PC-3 (cell line): ENCODE results near the gene ABHD16A. TPM values are rescaled to one million over a fixed set of nuclear protein-coding genes. Genes with fewer than 3 reads are reported as not detected.

Source experiments
- ATAC-seq: fragments of 200-7000 bp; cut with Tn5 transposase; 2 replicates; pipeline ENCODE4 v1.9.1; 2020; ENCODE audit warnings: mild to moderate bottlenecking, moderate library complexity
- Bru-seq: library from RNA; stranded (reverse); fragments of 400-500 nt; gene quantifications from one replicate; lab custom pipeline; 2021; lab: Mats Ljungman, UMichigan
- BruChase-seq, 2 experiments: library from RNA; stranded (reverse); fragments of 400-500 nt; gene quantifications; one replicate each; lab custom pipeline; 2021; lab: Mats Ljungman, UMichigan
- BruUV-seq: library from RNA; stranded (reverse); fragments of 400-500 nt; replicated peaks from 2 replicates; lab custom pipeline; 2021; lab: Mats Ljungman, UMichigan
- CTCF ChIA-PET: fragments of 300-600 bp; sonication (Branson Sonifier 250); formaldehyde crosslinking; loops from one replicate; lab custom pipeline; 2022; ENCODE audit warnings: antibody characterized with exemption; lab: Charles Lee
- POLR2A ChIA-PET: fragments of 300-600 bp; sonication (Branson Sonifier 250); formaldehyde crosslinking; loops from one replicate; lab custom pipeline; 2022; ENCODE audit warnings: antibody characterized with exemption; ENCODE audit not compliant: unreplicated experiment; lab: Charles Lee
- DNase-seq: peaks from one replicate; pipeline ENCODE4 v3.0.0-alpha.2; 2015
- H2AFZ ChIP-seq: fragments of 300-600 bp; sonication (generic); 2 replicates; pipeline ENCODE4 v1.6.0; 2016; ENCODE audit warnings: antibody characterized with exemption, low read length
- H3F3A ChIP-seq: fragments of 300-600 bp; sonication (generic); one replicate; pipeline ENCODE4 v1.6.0; 2017; ENCODE audit warnings: antibody characterized with exemption, low read length, control low read depth, mild to moderate bottlenecking; ENCODE audit not compliant: unreplicated experiment
- H3K27ac ChIP-seq: fragments of 300-600 bp; sonication (generic); 2 replicates; pipeline ENCODE4 v1.5.1; 2016; ENCODE audit warnings: mild to moderate bottlenecking, low read length
- H3K27me3 ChIP-seq: fragments of 300-600 bp; sonication (generic); 2 replicates; pipeline ENCODE4 v1.6.1; 2016; ENCODE audit warnings: low read length, mixed read lengths
- H3K36me3 ChIP-seq: fragments of 300-600 bp; sonication (generic); 2 replicates; pipeline ENCODE4 v1.6.1; 2016; ENCODE audit warnings: low read depth, mixed run types, low read length, mixed read lengths
- H3K4me1 ChIP-seq: fragments of 300-600 bp; sonication (generic); 2 replicates; pipeline ENCODE4 v1.5.1; 2016; ENCODE audit warnings: low read length; ENCODE audit not compliant: insufficient read depth
- H3K4me2 ChIP-seq: fragments of 300-600 bp; sonication (generic); 2 replicates; pipeline ENCODE4 v1.6.0; 2016; ENCODE audit warnings: low read length
- H3K4me3 ChIP-seq: fragments of 300-600 bp; sonication (generic); 2 replicates; pipeline ENCODE4 v1.5.1; 2016; ENCODE audit warnings: mild to moderate bottlenecking, low read length, mixed read lengths
- H3K79me2 ChIP-seq: fragments of 300-600 bp; sonication (generic); 2 replicates; pipeline ENCODE4 v1.6.1; 2017; ENCODE audit warnings: low read length, mixed read lengths
- H3K9ac ChIP-seq: fragments of 300-600 bp; sonication (generic); 2 replicates; pipeline ENCODE4 v1.6.0; 2016; ENCODE audit warnings: mild to moderate bottlenecking, low read length
- H3K9me2 ChIP-seq: fragments of 300-600 bp; sonication (generic); replicated peaks from 2 replicates; pipeline ENCODE4 v1.6.1; 2016; ENCODE audit warnings: mixed run types, low read length, mixed read lengths
- H3K9me3 ChIP-seq: fragments of 300-600 bp; sonication (generic); 2 replicates; pipeline ENCODE4 v1.6.1; 2016; ENCODE audit warnings: low read length, mixed read lengths
- H4K20me1 ChIP-seq: fragments of 300-600 bp; sonication (generic); 2 replicates; pipeline ENCODE4 v1.6.1; 2016; ENCODE audit warnings: low read length, mixed read lengths
- EZH2 ChIP-seq: fragments of 300-600 bp; sonication (generic); IDR thresholded peaks from one replicate; pipeline ENCODE4 v1.6.1; 2017; ENCODE audit warnings: antibody characterized with exemption, mild to moderate bottlenecking, low read length; ENCODE audit not compliant: unreplicated experiment
- EZH2phosphoT487 ChIP-seq: fragments of 300-600 bp; sonication (generic); IDR thresholded peaks from 2 replicates; pipeline ENCODE4 v1.6.1; 2018; ENCODE audit warnings: mild to moderate bottlenecking, antibody characterized with exemption, low read length, borderline replicate concordance
- intact Hi-C: fragments of 100-400 bp; cut with micrococcal nuclease; formaldehyde crosslinking; loops from 2 replicates; pipeline ENCODE4 v1.9.0; 2023
- long read RNA-seq: library from polyadenylated mRNA; unstranded; transcript quantifications from one replicate; pipeline ENCODE4 v2.0.0, GENCODE V29; 2021; ENCODE audit not compliant: unreplicated experiment
- total RNA-seq: library from RNA; depleted of rRNA; stranded (reverse); fragments of >200 nt; gene quantifications from 2 replicates; pipeline ENCODE4 v1.2.3, GENCODE V29; 2014; rRNA removed
- TF ChIP-seq, protein P1 (sequence below): fragments of 300-600 bp; sonication (generic); conservative IDR thresholded peaks from 2 replicates; pipeline ENCODE4 v1.5.1; 2017; ENCODE audit warnings: antibody characterized with exemption, low read depth, mild to moderate bottlenecking, low read length

The ABHD16A gene
- 52.0 and 54.0 TPM in 2 replicates for total RNA-seq
- percentile 58 among the genes with signal in this experiment for Bru-seq, nascent RNA
- BruChase-seq, experiment 1, labeled RNA remaining after a 6-hour chase, result percentile 77 among the genes with signal in this experiment
- BruChase-seq, experiment 2, labeled RNA remaining after a 2-hour chase, result percentile 73 among the genes with signal in this experiment
- long read RNA-seq, transcript ABHD16A-214 (19 exons, 1,892 nt), result minor isoform, 5 of 127 reads
- long read RNA-seq, transcript ABHD16A-201 (20 exons, 2,103 nt), result major isoform, 100 of 127 reads
- long read RNA-seq, partial matches to known transcripts, result 5 of 127 reads
- long read RNA-seq, other reads (novel, unspliced or antisense), result 17 of 127 reads

DNA sequence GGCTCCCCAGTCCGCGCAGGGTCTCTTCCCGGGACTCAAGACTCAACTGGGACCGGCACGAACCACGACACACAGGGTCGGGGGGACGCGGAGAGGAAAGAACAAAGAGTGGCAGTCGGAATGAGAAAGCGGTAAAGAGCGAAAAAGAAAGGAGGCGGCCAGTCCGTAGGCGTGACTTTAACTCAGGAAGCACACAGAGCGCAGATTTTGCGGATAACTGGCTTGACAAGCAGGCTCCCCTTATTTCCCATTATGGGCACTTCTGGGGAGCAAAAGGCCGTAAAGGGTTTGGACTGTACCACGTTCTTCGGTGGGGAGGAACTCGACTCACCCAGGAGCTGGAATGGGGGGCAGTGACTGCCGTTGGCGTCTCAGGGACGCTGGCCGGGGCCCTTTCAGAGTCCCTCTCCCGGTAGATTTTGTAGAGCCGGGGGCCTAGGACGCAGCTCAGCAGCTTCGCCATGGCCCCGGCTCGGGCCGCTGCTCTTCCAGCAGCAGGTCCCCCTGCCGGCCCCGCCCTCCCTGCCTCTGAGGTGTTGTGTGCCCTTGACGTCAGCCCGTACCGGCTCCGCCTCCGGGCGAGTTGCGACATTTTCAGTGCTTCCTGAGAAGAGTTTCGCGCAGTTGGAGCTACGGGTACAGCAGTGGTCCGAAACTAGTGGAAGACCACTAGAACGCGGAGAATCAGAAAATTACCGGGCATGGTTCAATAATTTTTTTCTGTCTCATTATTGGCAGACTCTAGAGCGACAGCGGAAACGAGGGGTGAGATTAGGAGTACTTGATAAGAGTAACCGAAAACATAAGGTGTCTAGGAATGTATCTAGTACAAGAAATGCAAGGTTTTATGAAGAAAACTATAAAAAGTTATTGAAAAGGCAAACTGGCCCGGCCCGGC, at the start of gene ABHD16A:
Gene ABHD16A, minus strand, starts transcription at position 506 of the 898 bp plus-strand sequence. Its CDS starts 43 bp downstream, at position 463.
- Histone ChIP-seq H3K4me3 (peak within 1 kb of the TSS; percentile 85), H3K27ac (peak within 1 kb of the TSS; percentile 71), H3K4me2 (peak within 1 kb of the TSS; percentile 95), H3K27me3 (no peaks in the 10 kb centered on the region), H4K20me1 (no peaks in the 10 kb centered on the region), H3K36me3 (no peaks in the 10 kb centered on the region), H3K79me2 (peaks cover 25% of the 10 kb centered on the region), H3K9me2 (no peaks in the 10 kb centered on the region), H3K4me1 (peaks cover 10% of the 10 kb centered on the region), H2AFZ (peak within 1 kb of the TSS; percentile 87), H3K9me3 (no peaks in the 10 kb centered on the region), H3F3A (no peaks in the 10 kb centered on the region), H3K9ac (peak within 1 kb of the TSS; percentile 86)
- ATAC-seq (peak; percentile 94), DNase-seq (peak; percentile 98)
- BruUV-seq, result TSS peak; percentile 95
- ChIA-PET POLR2A (interaction anchor here (0.6 to 0.7 kb wide), 2 partner anchors 19 to 124 kb away, joined by 6 to 8 read pairs; partner anchors contain the start of gene HSPA1B), CTCF (no interaction called here)
- no peak for TF ChIP-seq EZH2
- TF ChIP-seq, protein P1, sequence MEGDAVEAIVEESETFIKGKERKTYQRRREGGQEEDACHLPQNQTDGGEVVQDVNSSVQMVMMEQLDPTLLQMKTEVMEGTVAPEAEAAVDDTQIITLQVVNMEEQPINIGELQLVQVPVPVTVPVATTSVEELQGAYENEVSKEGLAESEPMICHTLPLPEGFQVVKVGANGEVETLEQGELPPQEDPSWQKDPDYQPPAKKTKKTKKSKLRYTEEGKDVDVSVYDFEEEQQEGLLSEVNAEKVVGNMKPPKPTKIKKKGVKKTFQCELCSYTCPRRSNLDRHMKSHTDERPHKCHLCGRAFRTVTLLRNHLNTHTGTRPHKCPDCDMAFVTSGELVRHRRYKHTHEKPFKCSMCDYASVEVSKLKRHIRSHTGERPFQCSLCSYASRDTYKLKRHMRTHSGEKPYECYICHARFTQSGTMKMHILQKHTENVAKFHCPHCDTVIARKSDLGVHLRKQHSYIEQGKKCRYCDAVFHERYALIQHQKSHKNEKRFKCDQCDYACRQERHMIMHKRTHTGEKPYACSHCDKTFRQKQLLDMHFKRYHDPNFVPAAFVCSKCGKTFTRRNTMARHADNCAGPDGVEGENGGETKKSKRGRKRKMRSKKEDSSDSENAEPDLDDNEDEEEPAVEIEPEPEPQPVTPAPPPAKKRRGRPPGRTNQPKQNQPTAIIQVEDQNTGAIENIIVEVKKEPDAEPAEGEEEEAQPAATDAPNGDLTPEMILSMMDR, result no peak
- TF ChIP-seq EZH2phosphoT487, result no peak
- intact Hi-C loops, result no loop called here

DNA sequence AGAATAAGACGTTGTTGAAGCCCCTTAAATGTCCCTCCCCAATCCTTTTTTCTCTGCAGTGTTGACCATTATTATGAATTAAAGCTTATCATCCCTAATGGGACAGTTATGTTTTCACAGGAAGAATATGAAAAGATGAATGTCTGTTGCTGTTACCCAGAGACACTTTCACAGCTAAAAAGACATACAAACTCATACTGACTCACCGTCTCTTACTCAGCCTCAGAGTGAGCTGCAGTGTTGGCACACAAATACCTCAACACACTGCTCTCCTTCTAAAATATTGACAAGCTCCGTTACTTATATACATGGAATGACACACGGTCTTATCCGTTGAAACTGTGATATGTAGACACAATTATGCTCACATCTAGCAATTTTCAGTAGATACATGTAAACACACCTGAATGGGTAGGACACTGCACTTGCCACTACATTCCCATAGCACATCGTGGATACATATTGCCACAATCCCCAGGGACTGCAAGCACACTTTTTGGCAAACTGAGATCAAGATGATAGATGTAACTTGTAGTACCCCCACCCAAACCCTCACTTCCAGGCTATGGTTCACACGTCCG, 49.7 kb upstream of the ABHD16A start:
- peak overlapping the region; percentile 48 for H3K4me2 ChIP-seq
- POLR2A ChIA-PET, result interaction anchor here (0.5 to 1.3 kb wide), 8 partner anchors 12 to 362 kb away, joined by 3 to 7 read pairs (median 4); partner anchors contain the start of genes DDX39B, HSPA1A, HSPA1L and MSH5

More for the DNA sequence above, 49.7 kb upstream of the ABHD16A start:
- Histone ChIP-seq H3K9ac (no peak overlapping the region), H3K36me3 (no peaks in the 10 kb centered on the region), H3F3A (peaks cover 6% of the 10 kb centered on the region), H4K20me1 (no peaks in the 10 kb centered on the region), H3K9me2 (no peaks in the 10 kb centered on the region), H3K4me3 (no peak overlapping the region), H3K4me1 (peaks cover 16% of the 10 kb centered on the region), H3K79me2 (no peaks in the 10 kb centered on the region), H3K9me3 (no peaks in the 10 kb centered on the region), H2AFZ (no peak overlapping the region), H3K27ac (peak overlapping the region; percentile 62), H3K27me3 (no peaks in the 10 kb centered on the region)
- no TSS peak for BruUV-seq
- intact Hi-C loops, result no loop called here
- CTCF ChIA-PET, result interaction anchor here (0.6 to 0.9 kb wide), 5 partner anchors 13 to 671 kb away, joined by 3 to 6 read pairs (median 4); partner anchors contain the start of gene MSH5
- DNase-seq (peak; percentile 84), ATAC-seq (peak; percentile 99)
- TF ChIP-seq EZH2phosphoT487 (no peak), EZH2 (no peak)
- TF ChIP-seq, protein P1, result no peak
